Measurements from ENCODE around the gene NOLC1. TPM values are rescaled to one million over a fixed set of nuclear protein-coding genes. Genes with fewer than 3 reads are reported as not detected.

The NOLC1 gene
- total and polyA plus RNA-seq, 2 of the 13 experiments (the other 11 are each of a cell fraction or from before 2014, with no cell fraction given): 50.6 to 81.0 TPM

DNA sequence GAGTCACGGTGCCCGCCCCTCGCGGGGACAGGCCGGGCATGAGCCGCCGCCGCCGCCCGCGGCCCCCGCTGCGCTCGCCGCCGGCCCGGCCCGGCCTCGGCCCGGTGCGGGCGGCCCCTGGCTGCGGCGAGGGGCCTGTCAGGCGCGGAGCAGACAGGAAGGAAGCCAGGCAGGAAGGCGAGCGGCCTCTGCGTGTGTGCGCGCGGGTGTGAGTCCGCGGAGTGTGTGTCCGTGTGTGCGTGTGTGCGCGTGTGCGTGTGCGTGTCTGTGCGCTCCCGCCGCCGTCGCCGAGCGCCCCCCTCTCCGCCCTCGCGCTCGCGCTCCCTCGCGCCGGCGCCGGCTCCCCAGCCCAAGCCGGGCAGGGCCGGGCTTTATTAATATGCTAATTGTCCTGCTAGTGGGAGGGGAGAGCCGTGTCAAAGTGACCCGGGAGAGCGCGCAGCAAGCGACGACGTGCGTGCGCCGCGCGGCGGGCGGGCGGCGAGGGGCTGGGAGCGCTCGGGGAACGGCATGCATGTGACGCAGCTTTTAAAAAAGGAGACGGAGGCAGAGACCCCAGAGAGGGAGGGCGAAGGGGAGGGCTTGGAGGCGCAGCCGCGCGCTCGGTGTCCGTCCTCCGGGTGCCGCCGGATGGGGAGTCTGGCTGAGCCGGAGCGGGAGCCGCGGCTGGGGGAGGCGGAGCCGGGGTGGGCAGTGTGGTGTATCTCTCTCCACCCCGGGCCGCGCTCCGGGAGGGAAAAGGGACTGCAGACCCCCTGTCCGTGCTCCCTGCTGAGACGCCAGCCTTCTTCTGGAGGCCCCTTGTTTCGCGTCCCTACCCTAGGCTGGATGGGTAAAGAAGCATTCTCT, 31.8 kb upstream of the NOLC1 start, which contains the start of gene LDB1 (continued):
- TF ChIP-seq HNRNPK (IDR thresholded peaks at IDR 0.05; ENCODE audit: low read depth, low read length, poor library complexity, severe bottlenecking): no peak
- TF ChIP-seq, protein P1, sequence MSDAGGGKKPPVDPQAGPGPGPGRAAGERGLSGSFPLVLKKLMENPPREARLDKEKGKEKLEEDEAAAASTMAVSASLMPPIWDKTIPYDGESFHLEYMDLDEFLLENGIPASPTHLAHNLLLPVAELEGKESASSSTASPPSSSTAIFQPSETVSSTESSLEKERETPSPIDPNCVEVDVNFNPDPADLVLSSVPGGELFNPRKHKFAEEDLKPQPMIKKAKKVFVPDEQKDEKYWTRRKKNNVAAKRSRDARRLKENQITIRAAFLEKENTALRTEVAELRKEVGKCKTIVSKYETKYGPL (CRISPR knock-in tag; IDR thresholded peaks at IDR 0.05): no peak
- no peak for TF ChIP-seq SATB2 (CRISPR knock-in tag; IDR thresholded peaks at IDR 0.05)
- TF ChIP-seq, protein P2, sequence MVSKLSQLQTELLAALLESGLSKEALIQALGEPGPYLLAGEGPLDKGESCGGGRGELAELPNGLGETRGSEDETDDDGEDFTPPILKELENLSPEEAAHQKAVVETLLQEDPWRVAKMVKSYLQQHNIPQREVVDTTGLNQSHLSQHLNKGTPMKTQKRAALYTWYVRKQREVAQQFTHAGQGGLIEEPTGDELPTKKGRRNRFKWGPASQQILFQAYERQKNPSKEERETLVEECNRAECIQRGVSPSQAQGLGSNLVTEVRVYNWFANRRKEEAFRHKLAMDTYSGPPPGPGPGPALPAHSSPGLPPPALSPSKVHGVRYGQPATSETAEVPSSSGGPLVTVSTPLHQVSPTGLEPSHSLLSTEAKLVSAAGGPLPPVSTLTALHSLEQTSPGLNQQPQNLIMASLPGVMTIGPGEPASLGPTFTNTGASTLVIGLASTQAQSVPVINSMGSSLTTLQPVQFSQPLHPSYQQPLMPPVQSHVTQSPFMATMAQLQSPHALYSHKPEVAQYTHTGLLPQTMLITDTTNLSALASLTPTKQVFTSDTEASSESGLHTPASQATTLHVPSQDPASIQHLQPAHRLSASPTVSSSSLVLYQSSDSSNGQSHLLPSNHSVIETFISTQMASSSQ (IDR thresholded peaks at IDR 0.05; ENCODE audit: low read depth): no peak
- TF ChIP-seq, protein P2 (CRISPR knock-in tag; IDR thresholded peaks at IDR 0.05; ENCODE audit: borderline replicate concordance): no peak
- 0 out of 2 replicates have a peak, but pooled peaks have one; percentile 13 for TF ChIP-seq CBFB (CRISPR knock-in tag; IDR thresholded peaks at IDR 0.05)
- TF ChIP-seq, protein P3, sequence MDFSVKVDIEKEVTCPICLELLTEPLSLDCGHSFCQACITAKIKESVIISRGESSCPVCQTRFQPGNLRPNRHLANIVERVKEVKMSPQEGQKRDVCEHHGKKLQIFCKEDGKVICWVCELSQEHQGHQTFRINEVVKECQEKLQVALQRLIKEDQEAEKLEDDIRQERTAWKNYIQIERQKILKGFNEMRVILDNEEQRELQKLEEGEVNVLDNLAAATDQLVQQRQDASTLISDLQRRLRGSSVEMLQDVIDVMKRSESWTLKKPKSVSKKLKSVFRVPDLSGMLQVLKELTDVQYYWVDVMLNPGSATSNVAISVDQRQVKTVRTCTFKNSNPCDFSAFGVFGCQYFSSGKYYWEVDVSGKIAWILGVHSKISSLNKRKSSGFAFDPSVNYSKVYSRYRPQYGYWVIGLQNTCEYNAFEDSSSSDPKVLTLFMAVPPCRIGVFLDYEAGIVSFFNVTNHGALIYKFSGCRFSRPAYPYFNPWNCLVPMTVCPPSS (IDR thresholded peaks at IDR 0.05): no peak
- TF ChIP-seq U2AF1 (optimal IDR thresholded peaks at IDR 0.05; ENCODE audit: low read depth, low read length): no peak
- no peak for TF ChIP-seq SETDB1 (CRISPR knock-in tag; IDR thresholded peaks at IDR 0.05; ENCODE audit: borderline replicate concordance)
- no peak for TF ChIP-seq PLSCR1 (CRISPR knock-in tag; IDR thresholded peaks at IDR 0.05; ENCODE audit: borderline replicate concordance)
- 0 out of 2 replicates have a peak, but pooled peaks have one; percentile 24 for TF ChIP-seq ZNF609 (CRISPR knock-in tag; IDR thresholded peaks at IDR 0.05; ENCODE audit: borderline replicate concordance)
- TF ChIP-seq TAF15 (IDR thresholded peaks at IDR 0.05; ENCODE audit: low read depth, low read length, poor library complexity, severe bottlenecking): no peak
- TF ChIP-seq ZNF317 (CRISPR knock-in tag; IDR thresholded peaks at IDR 0.05): no peak
- TF ChIP-seq, protein P4, sequence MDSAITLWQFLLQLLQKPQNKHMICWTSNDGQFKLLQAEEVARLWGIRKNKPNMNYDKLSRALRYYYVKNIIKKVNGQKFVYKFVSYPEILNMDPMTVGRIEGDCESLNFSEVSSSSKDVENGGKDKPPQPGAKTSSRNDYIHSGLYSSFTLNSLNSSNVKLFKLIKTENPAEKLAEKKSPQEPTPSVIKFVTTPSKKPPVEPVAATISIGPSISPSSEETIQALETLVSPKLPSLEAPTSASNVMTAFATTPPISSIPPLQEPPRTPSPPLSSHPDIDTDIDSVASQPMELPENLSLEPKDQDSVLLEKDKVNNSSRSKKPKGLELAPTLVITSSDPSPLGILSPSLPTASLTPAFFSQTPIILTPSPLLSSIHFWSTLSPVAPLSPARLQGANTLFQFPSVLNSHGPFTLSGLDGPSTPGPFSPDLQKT (CRISPR knock-in tag; IDR thresholded peaks at IDR 0.05; ENCODE audit: borderline replicate concordance): no peak

Data from HepG2 (cell line).